GM19043 (cell line): ENCODE data around the gene HINT1.
A peak's percentile ranks its signal among the peaks of the same experiment; 100 is the strongest.
"Not testable (repeated sequence)": the region's sequence is repeated elsewhere in the genome, so short reads cannot be mapped to it uniquely, and the experiment has no call there.

ENCODE experiments used
- ATAC-seq: cut with Tn5 transposase; IDR thresholded peaks from one replicate; pipeline ENCODE4 v1.9.1; 2021; ENCODE audit warnings: low read depth; ENCODE audit not compliant: unreplicated experiment

The HINT1 gene

DNA sequence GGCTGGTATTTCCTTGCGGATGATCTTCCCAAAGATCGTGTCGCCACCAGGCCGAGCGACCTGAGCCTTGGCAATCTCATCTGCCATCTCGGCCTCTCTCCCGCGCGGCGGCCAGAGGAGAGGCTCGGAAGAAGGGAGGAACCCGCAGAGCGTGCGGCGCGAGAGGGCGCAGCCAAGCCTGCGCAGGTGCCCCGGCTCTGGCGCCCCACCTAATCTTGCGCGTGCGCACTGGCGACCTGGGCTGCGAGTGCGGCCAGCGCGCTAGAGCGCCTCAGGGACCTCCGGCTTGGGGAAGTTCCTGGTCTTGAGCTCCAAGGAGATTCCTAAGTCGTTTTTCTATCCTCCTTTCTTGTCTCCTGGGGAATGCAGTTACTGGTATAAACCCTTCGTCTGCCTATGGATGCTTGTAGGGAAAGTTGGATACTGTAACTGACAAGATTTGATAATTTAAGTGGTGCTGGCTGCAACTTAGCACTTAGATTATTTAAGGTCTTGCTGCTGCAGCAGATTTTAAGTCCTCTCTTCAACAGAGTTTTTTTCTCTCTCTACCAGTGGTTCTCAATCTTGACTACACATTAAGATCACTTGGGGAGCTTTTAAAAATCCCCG, at the start of gene HINT1:
Gene HINT1 (minus strand): TSS at position 138 of the 609 bp plus-strand sequence. CDS start 51 bp downstream, at position 87.
- peak; percentile 80 for ATAC-seq

DNA sequence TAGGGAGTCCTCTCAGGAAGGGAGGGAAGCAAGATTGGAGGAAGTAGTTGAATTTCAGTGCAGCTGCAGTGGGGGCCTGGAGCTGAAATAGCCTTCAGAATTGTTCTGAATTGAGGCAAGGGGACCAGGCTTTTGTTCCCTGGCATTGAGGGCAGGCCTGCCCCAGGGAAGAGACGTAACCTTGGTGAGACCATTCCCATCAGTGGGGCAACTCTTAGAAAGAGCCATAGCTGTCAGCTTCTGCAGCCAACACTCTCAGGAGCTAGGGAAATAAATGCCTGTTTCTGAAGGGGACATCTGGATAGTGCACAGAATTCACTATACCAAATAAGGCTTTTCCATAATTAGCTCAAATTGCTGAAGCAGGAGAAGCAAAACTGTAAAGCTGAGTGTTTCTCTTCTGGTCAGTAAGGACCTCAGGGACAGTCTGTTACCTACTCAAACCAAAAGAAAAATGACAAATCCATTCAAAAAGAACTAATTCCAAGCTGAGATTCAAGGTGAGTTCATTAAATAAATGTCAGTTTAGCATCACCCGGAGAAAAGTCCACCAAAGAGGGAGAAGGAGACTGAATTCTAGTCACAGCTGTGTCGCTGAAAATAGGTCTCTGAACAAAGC, 49.7 kb upstream of the HINT1 start:
- ATAC-seq: no peak

DNA sequence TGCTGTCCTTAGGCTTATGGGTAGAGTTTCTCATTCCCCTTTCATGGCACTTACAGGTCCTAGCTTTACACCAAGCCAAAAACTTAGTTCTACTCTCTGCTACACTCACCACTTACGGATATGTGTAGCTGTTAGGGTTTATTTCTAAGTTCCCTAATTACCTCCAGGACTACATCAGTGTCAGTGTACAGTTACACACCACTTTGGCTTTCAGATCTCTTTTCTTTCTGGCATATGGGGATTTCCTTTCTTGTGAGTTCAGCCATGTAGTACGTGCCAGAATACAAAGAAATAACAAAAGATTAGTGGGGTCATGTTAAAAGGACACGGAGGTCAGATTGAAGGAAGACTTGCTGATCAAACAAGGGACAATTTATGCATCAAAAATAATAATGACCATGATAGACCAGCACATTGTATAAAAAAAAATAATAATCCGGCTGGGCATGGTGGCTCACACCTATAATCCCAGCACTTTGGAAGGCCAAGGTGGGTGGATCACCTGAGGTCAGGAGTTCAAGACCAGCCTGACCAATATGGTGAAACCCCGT, 47.5 kb upstream of the HINT1 start:
- no peak for ATAC-seq

DNA sequence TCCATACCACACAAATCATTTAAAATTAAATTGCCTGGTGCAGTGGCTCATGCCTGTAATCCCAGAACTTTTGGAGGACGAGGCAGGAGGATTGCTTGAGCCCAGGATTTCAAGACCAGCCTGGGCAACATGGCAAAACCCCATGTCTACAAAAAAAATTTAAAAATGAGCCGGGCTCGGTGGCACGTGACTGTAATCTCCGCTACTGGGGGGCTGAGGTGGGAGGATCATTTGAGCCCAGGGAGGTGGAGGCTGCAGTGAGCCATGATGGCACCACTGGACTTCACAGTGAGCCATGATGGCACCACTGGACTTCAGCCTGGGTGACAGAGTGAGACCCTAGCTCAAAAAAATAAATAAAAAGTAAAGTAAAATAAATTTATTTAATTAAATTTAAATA, 46.6 kb upstream of the HINT1 start:
- no peak for ATAC-seq

DNA sequence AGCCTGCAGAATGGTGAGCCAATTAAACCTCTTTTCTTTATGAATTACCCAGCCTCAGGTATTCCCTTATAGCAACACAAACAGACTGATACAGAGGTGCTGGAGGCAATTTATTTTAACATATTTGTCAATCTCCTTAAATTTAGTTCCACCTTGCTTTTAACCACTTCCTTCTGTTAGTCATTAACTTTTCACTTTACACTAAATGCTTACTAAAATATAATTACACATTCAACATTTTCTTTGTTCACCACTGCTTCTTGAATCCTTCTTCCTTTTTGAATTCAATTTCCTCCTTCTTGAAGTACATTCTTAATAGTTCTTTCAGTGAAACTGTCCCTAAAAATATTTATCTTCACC, 45.1 kb upstream of the HINT1 start:
- ATAC-seq: no peak

DNA sequence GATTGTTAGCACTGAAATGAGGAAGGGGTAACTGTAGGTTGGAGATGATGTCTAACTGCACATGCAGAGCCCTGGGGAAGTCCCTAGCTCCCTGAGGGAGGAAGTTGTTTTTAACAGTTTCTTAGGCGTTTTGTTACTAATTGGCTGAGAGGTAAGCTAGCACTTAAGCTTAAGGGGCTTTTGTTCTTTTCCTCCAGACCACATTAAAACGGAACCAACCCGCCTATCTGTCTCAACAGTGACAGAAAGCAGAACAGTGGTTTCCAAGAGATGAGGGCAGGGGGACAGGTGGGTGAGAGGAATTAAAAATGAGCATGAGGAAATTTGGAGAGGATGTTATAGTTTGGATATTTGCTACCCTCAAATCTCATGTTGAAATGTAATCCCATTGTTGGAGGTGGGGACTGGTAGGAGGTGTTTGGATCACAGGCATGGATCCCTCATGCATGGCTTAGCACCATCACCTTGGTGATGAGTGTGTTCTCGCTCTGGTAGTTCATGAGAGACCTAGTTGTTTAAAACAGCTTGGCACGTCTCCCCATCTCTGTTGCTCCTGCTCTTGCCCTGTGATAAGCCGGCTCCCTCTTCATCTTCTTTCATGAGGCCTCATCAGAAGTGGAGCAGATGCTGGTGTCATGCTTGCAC, 44.6 kb upstream of the HINT1 start:
- peak; percentile 82 for ATAC-seq

DNA sequence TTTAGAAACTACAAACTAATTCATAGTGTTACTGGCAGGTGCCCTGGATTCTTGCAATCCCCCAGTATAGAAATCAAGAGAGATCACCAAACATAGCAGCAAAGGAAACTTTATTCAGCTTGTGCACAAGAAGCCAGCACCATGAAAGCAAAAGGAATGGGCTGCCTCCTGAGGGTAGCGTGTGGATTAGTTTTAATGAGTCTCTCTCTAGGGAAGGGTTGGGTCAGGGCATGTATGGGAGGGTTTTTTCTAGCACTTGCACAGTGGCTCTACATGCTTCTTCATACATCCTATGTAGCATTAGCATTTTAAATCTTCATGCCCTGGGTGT, 44.1 kb upstream of the HINT1 start:
- no peak for ATAC-seq

DNA sequence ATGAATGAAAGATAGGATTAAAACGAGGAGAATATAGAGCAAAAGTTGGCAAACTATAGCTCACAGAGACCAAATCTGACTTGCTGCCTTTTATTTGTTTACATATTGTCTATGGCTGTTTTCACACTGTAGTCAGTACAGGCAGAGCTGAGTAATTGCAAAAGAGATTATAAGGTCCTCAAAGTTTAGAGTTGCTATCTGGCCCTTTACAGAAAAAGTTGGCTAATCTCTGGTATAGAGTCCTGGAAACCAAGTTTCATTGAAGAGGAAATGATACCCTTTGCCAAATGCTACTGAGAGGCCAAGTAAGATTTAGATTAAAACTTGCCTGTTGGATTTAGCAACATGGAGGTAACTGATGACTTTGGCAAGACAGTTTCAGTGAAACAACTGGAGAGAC, 41.7 kb upstream of the HINT1 start:
- ATAC-seq: no peak

DNA sequence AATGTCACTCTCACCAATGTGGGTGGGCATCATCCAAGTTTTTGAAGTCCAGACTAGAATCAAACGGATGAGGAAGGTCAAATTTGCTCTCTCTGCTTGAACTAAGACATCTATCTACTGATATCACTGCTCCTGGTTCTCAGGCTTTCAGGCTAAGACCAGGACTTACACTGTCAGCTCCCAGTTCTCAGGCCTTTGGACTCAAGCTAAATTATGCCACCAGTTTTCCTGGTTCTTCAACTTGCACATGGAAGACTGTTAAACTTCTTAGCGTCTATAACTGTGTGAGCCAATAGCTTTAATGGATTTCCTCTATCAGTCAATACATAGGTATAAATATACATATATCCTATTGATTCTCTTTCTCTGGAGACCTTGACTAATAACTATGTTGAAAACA, 41.0 kb upstream of the HINT1 start:
- ATAC-seq: no peak

DNA sequence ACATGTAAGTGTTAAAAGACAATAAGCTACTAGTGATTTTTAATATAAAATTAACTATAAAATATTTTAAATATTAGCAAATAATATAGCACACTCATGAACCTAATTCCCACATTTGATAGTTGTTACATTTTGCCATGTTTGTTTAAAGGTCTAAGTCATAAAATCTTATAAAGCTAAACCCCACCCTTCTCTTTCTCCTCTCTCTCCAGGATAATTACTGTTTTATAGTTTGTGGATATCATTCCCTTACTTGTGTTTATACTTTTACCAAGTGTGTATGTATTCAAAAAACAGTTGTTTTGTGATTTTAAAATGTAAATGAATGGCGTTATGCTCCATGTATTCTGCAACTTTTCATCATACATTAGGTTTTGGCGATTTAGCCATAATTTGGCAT, 39.9 kb upstream of the HINT1 start:
- ATAC-seq: no peak

DNA sequence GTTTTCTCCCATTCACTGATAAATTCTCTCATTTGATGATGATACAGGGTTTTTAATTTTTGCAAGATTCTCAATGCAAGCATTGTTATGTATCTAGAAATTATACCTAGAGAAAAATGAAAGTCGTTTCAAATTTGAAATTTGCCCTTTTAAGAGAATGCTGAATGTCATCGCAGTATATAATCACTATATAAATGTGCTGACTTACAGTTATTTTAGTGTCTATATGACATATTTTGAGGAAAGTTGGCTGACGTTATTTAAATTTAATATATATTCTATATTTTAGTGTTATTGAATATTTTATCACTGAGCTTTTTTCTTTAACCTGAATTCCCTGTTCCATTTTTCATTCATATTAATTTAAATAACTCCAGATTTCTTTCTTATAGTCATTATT, 35.5 kb upstream of the HINT1 start:
- ATAC-seq: no peak

DNA sequence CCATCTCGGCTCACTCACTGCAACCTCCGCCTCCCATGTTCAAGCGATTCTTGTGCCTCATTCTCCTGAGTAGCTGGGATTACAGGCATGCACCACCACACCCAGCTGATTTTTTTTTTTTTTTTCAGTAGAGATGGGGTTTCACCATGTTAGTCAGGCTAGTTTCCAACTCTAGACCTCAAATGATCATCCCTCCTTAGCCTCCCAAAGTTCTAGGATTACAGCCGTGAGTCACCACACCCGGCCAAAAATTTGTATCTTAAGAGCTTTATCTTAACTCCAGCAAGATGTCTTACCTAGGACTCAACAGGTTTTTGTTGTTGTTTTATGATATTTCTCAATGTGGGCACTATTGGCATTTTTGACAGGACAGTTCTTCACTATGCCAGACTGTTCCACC, 33.6 kb upstream of the HINT1 start:
- ATAC-seq: no peak

DNA sequence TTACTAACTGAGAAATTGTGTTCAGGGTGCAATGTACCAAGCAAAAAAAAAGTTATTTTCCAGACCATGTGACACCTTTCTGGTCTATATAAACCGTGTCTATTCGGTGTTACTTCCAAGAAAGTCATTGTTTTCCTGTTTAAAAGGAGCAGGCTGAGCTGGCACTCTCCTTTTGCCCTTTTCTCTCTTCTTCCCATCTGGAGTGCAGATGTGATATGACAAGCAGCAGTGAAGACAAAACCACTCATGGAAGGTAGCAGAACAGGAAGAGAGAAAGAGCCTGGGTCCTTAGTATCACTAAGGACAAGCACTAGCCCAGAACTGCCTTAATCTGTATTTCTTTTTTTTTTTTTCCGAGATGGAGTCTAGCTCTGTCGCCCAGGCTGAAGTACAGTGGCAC, 31.3 kb upstream of the HINT1 start:
- ATAC-seq: no peak

DNA sequence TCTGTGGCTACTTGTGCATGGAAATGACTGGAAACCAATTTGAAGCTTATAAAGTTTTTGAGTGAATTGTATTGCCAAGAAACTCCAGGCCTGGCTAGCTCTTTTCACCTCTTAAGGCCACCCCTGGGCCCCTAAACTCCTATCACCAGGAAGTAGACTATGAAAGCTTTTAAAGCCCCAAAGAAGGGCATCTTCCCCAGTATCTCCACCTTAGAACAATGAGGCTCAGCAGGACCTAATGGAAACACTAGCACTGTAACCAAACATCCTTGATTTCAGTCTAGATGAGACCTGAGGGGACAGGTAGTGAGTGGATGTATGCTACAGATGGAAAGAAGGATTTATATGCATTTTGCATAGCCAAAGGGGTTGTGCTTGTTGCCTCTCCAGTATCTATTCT, 30.6 kb upstream of the HINT1 start:
- ATAC-seq: no peak

DNA sequence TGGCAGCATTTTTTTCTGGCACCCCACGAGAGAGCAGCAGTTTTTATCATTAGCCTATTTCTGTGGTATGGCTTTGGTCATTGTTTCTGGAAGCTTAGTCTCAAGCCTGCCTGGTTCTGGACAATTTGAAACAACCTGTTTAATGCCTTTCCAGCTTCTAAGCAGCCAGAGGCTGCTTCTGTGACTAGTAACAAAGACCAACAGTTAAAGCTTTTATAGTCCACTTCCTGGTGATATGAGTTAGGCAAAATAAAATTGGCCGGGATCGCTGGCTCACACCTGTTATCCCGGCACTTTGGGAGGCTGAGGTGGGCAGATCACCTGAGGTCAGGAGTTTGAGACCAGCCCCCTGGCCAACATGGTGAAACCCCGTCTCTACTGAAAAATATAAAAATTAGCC, 29.7 kb upstream of the HINT1 start:
- no peak for ATAC-seq

DNA sequence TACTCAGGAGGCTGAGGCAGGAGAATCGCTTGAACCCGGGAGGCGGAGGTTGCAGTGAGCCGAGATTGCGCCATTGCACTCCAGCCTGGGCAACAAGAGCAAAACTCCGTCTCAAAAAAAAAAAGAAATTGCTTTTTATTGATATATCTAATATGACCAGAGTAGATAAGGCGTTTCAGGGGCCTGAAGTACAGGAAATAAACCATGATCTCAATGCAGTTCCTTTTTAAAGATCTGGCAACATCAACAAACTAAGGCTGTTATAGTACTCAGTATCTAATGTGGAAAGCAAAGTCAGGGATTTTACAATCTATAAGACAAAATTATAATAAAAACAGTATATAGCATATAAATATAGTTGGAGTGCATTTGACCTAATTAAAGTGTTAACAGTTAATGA, 28.8 kb upstream of the HINT1 start:
- ATAC-seq: not testable (repeated sequence)

DNA sequence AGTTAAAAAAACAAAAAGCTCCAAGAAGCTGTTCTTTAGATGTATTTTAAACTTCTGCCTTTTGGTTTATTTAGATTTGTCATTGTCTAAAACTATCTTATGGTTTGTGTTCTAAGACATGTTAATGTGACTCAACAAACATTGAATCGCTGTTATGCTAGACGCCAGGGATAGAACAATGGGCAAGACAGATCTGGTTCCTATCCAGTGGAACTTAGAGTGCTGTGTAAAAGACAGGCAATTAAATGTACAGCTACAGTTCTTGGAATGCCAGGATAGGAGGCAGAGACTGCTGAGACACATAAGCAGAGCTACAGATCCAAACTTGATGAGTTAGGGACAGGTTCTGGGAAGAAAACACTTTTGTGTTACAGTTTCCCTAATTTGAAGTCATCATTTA, 28.1 kb upstream of the HINT1 start:
- ATAC-seq: no peak

DNA sequence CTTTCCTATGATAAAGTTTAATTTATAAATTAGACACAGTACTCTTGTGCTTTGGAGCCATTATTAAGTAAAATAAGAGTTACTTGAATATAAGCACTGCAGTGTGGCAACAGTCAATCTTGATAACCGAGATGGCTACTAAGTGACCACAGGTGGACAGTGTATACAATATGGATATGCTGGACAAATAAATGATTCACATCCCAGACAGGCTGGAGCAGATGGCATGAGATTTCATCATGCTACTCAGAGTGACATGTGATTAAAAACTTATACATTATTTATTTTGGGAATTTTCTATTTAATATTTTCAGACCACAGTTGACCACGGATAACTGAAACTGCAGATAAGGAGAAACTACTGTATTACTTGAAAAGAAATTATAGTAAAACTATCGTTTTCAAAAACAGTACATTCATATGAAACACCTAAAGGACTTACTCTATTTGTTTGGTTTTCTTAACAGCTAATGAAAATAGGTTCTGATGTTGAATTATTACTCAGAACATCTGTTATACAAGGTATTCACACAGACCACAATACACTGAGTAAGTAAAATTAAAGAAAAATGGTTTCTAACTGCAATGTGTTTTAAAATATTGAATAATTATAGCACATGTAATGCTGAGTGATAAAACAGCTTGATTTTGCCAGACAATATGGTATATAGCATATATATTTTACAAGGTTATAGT, 21.7 kb upstream of the HINT1 start:
- no peak for ATAC-seq

DNA sequence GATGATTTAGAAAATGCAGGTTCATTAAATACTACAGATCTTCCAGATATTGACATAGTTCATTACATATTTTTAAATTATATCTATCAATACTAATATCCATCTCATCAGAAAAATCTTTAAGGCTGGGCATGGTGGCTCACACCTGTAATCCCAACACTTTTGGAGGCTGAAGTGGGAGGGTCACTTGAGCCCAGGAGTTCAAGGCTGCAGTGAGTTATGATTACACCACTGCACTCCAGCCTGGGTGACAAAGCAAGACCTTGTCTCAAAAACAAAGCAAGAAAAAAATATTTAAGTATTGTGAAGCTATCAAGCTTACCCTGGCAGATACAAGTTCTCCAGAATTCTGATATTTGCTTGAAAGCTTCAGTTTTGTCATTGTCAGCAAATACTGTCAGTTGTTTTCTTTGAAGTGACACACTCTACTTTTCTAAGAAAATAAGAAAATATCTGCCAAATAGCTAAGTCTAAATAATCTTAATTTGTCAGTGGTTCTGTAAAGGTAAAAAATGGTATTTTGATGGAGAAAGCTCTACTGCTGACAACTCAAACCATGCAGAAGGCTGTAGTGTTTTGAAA, 20.6 kb upstream of the HINT1 start:
- ATAC-seq: no peak

DNA sequence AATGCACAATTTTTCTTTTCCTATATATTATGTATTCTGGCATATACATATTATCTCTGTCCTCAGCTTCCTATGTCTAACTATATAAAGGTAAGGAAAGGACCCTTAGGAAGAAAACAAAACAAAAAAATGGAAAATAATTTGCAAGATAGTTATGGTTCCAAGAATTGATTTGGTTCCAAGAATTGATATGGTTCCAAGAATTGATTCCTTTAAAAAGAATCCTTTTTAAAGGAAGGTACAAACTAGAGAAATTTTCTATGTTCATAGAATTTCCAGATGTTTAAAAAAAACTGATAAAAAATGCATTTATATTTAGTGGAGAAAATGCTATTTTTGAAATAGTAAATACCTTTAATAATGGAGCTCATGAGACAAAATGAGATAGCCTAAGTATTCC, 17.8 kb upstream of the HINT1 start:
- ATAC-seq: no peak

DNA sequence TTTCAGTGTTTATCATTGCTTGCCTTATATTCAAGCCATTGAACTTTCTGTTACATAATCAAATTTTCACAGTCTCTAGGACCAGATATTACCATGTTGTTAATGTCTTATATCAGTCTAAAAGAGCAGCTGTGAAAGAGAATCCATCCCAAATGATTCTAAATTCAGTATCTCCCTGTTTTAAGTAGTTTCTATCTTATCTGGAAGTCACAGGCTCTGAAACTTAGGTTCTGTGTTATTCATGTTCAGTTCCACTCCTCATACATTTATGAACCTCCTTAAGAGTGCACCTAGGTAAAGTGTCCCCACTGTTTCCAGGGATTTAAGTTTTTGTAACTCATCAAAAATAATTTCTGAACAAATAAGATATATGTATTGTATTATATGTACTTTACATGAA, 15.4 kb upstream of the HINT1 start:
- ATAC-seq: no peak
